Thyroid gland (tissue), 4 donors: ENCODE results near the gene INSYN2A.

Experiments used
- POLR2A ChIP-seq, 2 donors: fragments of 450-650 bp; IDR thresholded peaks; one replicate each; pipeline ENCODE4 v1.6.1; 2017; ENCODE audit warnings: antibody characterized with exemption in 2 of 2, mild to moderate bottlenecking in 2 of 2, moderate library complexity in 1 of 2
- TF ChIP-seq, protein P1 (sequence below), 6 experiments: fragments of 200-600 bp in 3 of 6; fragments of 450-650 bp in 3 of 6; sonication (generic) in 3 of 6; IDR thresholded peaks; one replicate each; pipeline ENCODE4 v1.5.1; 2016 to 2019; ENCODE audit warnings: antibody characterized with exemption in 6 of 6, mild to moderate bottlenecking in 2 of 6, inconsistent platforms in 1 of 6, moderate library complexity in 1 of 6

DNA sequence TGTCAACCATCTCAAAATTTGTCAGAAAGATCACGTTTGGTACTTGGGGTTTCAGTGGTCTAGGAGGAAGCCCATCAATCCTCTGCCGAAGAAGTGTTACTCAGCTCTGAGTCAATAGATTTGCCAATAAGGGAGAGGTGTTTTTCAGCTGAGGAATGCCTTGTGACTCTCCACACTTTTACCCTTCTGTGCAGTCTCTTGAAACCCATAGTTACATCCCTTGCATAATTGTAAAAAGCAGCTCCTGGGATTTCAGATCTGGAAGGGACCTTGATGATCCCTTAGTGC lies 47.5 kb downstream of the INSYN2A start:
- TF ChIP-seq, protein P1, sequence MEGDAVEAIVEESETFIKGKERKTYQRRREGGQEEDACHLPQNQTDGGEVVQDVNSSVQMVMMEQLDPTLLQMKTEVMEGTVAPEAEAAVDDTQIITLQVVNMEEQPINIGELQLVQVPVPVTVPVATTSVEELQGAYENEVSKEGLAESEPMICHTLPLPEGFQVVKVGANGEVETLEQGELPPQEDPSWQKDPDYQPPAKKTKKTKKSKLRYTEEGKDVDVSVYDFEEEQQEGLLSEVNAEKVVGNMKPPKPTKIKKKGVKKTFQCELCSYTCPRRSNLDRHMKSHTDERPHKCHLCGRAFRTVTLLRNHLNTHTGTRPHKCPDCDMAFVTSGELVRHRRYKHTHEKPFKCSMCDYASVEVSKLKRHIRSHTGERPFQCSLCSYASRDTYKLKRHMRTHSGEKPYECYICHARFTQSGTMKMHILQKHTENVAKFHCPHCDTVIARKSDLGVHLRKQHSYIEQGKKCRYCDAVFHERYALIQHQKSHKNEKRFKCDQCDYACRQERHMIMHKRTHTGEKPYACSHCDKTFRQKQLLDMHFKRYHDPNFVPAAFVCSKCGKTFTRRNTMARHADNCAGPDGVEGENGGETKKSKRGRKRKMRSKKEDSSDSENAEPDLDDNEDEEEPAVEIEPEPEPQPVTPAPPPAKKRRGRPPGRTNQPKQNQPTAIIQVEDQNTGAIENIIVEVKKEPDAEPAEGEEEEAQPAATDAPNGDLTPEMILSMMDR (IDR thresholded peaks at IDR 0.05) = no peak
- TF ChIP-seq POLR2A (IDR thresholded peaks at IDR 0.05) = no peak
